Ovary (tissue), 9 donors: ENCODE measurements around the gene FGD3. TPM values are rescaled to one million over a fixed set of nuclear protein-coding genes. Genes with fewer than 3 reads are reported as not detected.

Experiments
- DNase-seq, 5 donors: peaks; one replicate each; pipeline ENCODE4 v3.0.0-alpha.2; 2019 to 2020
- H3K27ac ChIP-seq, 2 donors: fragments of 200-600 bp; one replicate each; pipeline versions ENCODE4 v1.5.1 to v1.8.0; 2019 to 2022
- H3K27me3 ChIP-seq: fragments of 200-600 bp; one replicate; pipeline ENCODE4 v1.8.0; 2022
- H3K36me3 ChIP-seq: fragments of 200-600 bp; sonication (generic); one replicate; pipeline ENCODE4 v1.5.1; 2019
- H3K4me1 ChIP-seq: one replicate; pipeline ENCODE4 v1.8.1; 2013; ENCODE audit warnings: mild to moderate bottlenecking, moderate library complexity; ENCODE audit not compliant: insufficient read depth
- H3K4me3 ChIP-seq: fragments of 200-600 bp; sonication (generic); one replicate; pipeline ENCODE4 v1.5.1; 2017
- H3K9me3 ChIP-seq, 2 donors: fragments of 200-600 bp in 1 of 2; sonication (generic) in 1 of 2; one replicate each; pipeline versions ENCODE4 v1.5.1 to v1.8.1; 2013 to 2019; ENCODE audit warnings: mild to moderate bottlenecking in 1 of 2, moderate library complexity in 1 of 2
- CTCF ChIP-seq, 3 donors: fragments of 450-650 bp in 2 of 3; fragments of 200-600 bp in 1 of 3; IDR thresholded peaks; one replicate each; pipeline versions ENCODE4 v1.5.1 to v1.8.0; 2016 to 2022; ENCODE audit warnings: antibody characterized with exemption in 3 of 3, mild to moderate bottlenecking in 1 of 3
- EP300 ChIP-seq: sonication (generic); formaldehyde crosslinking; IDR thresholded peaks from one replicate; pipeline ENCODE4 v1.6.1; 2017; ENCODE audit warnings: antibody characterized with exemption
- POLR2A ChIP-seq: fragments of 450-650 bp; IDR thresholded peaks from one replicate; pipeline ENCODE4 v1.6.1; 2017; ENCODE audit warnings: antibody characterized with exemption, mild to moderate bottlenecking, moderate library complexity
- whole genome bisulfite sequencing, 3 donors: extraction: QIAGEN DNeasy Blood & Tissue Kit in 1 of 3; methylation state at CpG; one replicate each; pipeline versions ENCODE4 v1.1.5 to v1.1.7; 2013 to 2017; 5-methylcytosine and 5-hydroxymethylcytosine counted together
- intact Hi-C, 4 donors: fragments of 100-400 bp; cut with DNase I; formaldehyde crosslinking; loops; one replicate each; pipeline versions ENCODE4 v1.11.0 to v1.15.1; 2022 to 2023
- polyA plus RNA-seq, 2 donors: library from polyadenylated mRNA; stranded (reverse); fragments of 200-250 nt in 1 of 2; fragments of 350-450 nt in 1 of 2; fragmentation: Illumina TruSeq in 1 of 2; extraction: RNeasy Lipid Tissue Mini Kit (QIAGEN cat#74804) in 1 of 2; gene quantifications; one replicate each; pipeline ENCODE4 v1.2.3, GENCODE V29; 2013 to 2014
- total RNA-seq, 7 donors: library from RNA; depleted of rRNA in 2 of 7; stranded (reverse); fragments of >200 nt in 2 of 7; fragmentation: NEBNext Ultra II Directional in 3 of 7; extraction: Animal tissue kit (Norgen Biotek cat#: 25700) in 3 of 7; gene quantifications; one replicate each; pipeline versions ENCODE4 v1.1.0 to v1.2.4, GENCODE V29; 2016 to 2023
- donor health status: DM: no; HTN: no; CAD: no; lungs with moderate emphysema.
- donor health status: DM: no; HTN: no; CAD: no.
- donor health status: Bipolar disorder and iron deficiency.
- donor health status: DM: yes; HTN: yes; CAD: no.
- donor health status: DM: no; HTN: no; CAD: no.
- donor health status: DM: yes; HTN: yes; CAD: no.

The FGD3 gene
- total and polyA plus RNA-seq, 9 donors: 1.1 to 6.7 (median 2.0) TPM

GRCh38 chr9:92969516-92970466 lies 22.5 kb downstream of the FGD3 start:
- no peaks in the 10 kb centered on the region for H3K4me1 ChIP-seq
- no peaks in the 10 kb centered on the region for H3K36me3 ChIP-seq
- H3K27ac ChIP-seq: no peak overlapping the region

GRCh38 chr9:92970467-92970923 lies 23.2 kb downstream of the FGD3 start:
- no peak for DNase-seq
- Histone ChIP-seq H3K36me3 (no peaks in the 10 kb centered on the region), H3K27me3 (no peaks in the 10 kb centered on the region), H3K4me1 (no peaks in the 10 kb centered on the region), H3K4me3 (no peak overlapping the region), H3K27ac (no peak overlapping the region), H3K9me3 (no peaks in the 10 kb centered on the region)
- WGBS, 3 donors: 81 to 85% (median 85%) methylated on average over 5 of the region's 5 CpGs
- TF ChIP-seq POLR2A: no peak
- no peak for TF ChIP-seq EP300
- no peak for TF ChIP-seq CTCF (IDR thresholded peaks at IDR 0.05)
- intact Hi-C loops: no loop called here

More at GRCh38 chr9:92969516-92970466, 22.5 kb downstream of the FGD3 start:
- intact Hi-C loops: no loop called here
- Histone ChIP-seq H3K27me3 (no peaks in the 10 kb centered on the region), H3K4me3 (no peak overlapping the region), H3K9me3 (no peaks in the 10 kb centered on the region)
- DNase-seq: no peak
- TF ChIP-seq POLR2A: no peak
- TF ChIP-seq CTCF (IDR thresholded peaks at IDR 0.05): no peak
- no peak for TF ChIP-seq EP300
- 86 to 87% (median 87%) methylated on average over 19 of the region's 19 CpGs for WGBS, 3 donors

DNA sequence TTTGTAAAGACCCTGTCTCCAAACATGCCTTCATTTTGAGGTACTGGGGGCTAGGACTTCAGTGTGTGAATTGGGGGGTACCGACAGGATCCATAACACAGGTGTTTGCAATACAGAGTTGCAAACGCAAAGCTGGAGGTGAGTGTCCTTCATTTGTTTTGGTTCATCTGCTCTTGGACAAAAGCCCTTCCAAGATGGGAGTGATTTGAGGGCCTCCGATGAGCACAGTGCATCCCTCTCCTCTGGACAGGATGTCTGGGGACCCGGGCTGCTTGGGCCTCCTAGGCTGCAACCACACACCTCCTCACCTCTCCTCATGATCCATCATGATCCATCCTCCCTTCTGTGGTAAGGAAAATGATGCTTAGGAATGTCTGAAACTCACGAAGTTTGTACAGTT lies 23.8 kb downstream of the FGD3 start:
- no peaks in the 10 kb centered on the region for H3K27me3 ChIP-seq
- no peaks in the 10 kb centered on the region for H3K36me3 ChIP-seq
- no peak overlapping the region for H3K4me3 ChIP-seq
- H3K9me3 ChIP-seq: no peaks in the 10 kb centered on the region
- no peak for DNase-seq
- WGBS, 3 donors: 50 to 54% (median 54%) methylated on average over 5 of the region's 5 CpGs
- intact Hi-C loops: no loop called here
- no peak overlapping the region for H3K27ac ChIP-seq
- no peaks in the 10 kb centered on the region for H3K4me1 ChIP-seq
- TF ChIP-seq CTCF (IDR thresholded peaks at IDR 0.05) (no peak), POLR2A (no peak), EP300 (no peak)

DNA sequence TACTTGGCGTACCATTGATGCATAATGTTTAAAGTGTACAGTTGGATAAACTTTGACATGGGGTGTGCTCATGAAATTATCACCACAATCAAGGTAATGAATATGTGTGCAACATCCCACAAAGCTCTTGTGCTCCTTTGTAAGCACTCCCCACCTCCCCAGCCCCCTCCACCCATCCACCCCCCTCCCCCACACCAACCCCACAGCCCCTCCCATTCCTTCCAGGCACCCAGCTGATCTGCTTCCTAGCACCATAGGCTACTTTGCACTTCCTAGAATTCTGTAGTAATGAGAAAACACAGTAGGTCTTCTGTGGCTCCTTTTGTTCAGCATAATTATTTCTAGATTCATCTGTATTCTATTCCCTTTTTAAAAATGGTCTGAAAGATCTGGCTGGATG lies 24.5 kb downstream of the FGD3 start:
- 96 to 100% (median 98%) methylated on average over 1 of the region's 1 CpG for WGBS, 3 donors
- no peak for TF ChIP-seq CTCF (IDR thresholded peaks at IDR 0.05)
- no peak for TF ChIP-seq EP300
- no peak for TF ChIP-seq POLR2A
- no peaks in the 10 kb centered on the region for H3K4me1 ChIP-seq

More for the DNA sequence above, 24.5 kb downstream of the FGD3 start:
- H3K36me3 ChIP-seq: no peaks in the 10 kb centered on the region
- intact Hi-C loops: no loop called here
- no peaks in the 10 kb centered on the region for H3K27me3 ChIP-seq
- H3K4me3 ChIP-seq: no peak overlapping the region
- H3K27ac ChIP-seq: no peak overlapping the region
- H3K9me3 ChIP-seq: no peaks in the 10 kb centered on the region
- no peak for DNase-seq
